Measurements from ENCODE around the gene ALG1. TPM values are rescaled to one million over a fixed set of nuclear protein-coding genes. Genes with fewer than 3 reads are reported as not detected.
A peak's percentile ranks its signal among the peaks of the same experiment; 100 is the strongest.
"Not testable (repeated sequence)": the region's sequence is repeated elsewhere in the genome, so short reads cannot be mapped to it uniquely, and the experiment has no call there.

ALG1 gene
- total and polyA plus RNA-seq, 5 donors from 2014 or later = 13.4 to 38.8 (median 34.0) TPM

DNA sequence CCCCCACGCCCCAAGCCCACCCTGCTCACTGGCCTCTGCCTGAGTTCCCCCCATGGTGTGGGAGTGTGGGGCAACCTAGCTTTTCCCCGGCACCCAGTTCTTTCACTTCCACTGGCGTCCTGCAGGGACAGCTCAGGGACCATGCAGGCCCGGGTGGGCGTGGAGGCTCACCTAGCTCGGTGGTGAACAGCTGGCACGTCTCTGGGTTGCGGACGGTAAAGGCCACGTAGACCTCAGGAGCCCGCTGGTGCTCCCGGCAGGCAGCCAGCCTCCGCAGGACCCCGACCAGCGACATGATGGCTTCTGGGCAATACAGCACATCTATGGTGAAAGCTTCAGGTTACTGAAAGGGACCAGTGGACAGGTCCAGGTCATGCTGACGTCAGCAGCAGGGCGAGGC, 17.3 kb downstream of the ALG1 start:
- not testable (repeated sequence) for H3K27ac ChIP-seq (ENCODE audit: insufficient read depth, low read length, poor library complexity, severe bottlenecking); H3K9me3 ChIP-seq (ENCODE audit: control insufficient read depth in 2 of 2, low read length in 2 of 2); H3K27ac Mint-ChIP-seq; H3K4me3 ChIP-seq (ENCODE audit: low read depth, low read length); ATAC-seq (ENCODE audit: low read depth in 2 of 2); DNase-seq; H3K27me3 ChIP-seq (ENCODE audit: control insufficient read depth, insufficient read depth, low read length); H3K27me3 Mint-ChIP-seq; H3K4me1 ChIP-seq (ENCODE audit: control insufficient read depth, insufficient read depth, low read length, poor library complexity, severe bottlenecking); H3K36me3 ChIP-seq (ENCODE audit: control insufficient read depth, insufficient read depth, low read length); H3K4me3 Mint-ChIP-seq; H3K9me3 Mint-ChIP-seq; H3K4me1 Mint-ChIP-seq
- peaks cover 24% of the 10 kb centered on the region for H3K36me3 Mint-ChIP-seq

DNA sequence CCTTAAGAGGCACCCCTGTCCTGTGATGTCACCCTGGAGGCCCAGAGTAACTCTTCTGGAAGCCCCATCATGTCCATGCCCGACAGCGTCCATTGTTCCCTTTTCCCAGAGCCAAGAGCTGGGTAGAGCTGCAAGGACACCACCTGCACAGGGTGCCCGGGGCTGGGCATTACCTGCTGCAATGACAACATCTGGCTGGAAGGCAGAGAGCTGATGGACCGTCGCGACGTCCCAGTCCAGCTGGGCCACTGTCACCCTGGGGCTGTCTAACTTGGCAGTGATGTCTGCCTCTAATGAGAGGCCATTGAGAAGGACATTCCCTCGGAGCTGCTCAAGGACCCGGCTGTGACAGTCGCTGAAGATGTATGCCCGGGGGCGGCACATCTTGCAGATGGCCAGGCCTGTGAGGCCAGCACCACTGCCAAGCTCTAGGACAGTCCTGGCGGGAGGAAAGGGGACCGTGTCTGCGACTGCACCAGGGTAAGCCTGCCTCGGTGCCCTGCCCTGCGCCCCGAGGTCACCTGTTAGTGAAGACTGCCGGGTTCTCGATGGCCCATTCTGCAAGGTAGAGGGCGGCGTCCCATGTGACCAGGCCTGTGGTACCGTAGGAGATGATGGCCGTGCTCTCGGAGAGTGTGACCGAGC, 18.4 kb downstream of the ALG1 start:
- H3K4me1 ChIP-seq (ENCODE audit: control insufficient read depth, insufficient read depth, low read length, poor library complexity, severe bottlenecking); H3K36me3 ChIP-seq (ENCODE audit: control insufficient read depth, insufficient read depth, low read length); DNase-seq; H3K4me3 Mint-ChIP-seq; H3K27me3 ChIP-seq (ENCODE audit: control insufficient read depth, insufficient read depth, low read length); H3K4me1 Mint-ChIP-seq; H3K9me3 ChIP-seq (ENCODE audit: control insufficient read depth in 2 of 2, low read length in 2 of 2); H3K4me3 ChIP-seq (ENCODE audit: low read depth, low read length); H3K27ac Mint-ChIP-seq; ATAC-seq (ENCODE audit: low read depth in 2 of 2); H3K27me3 Mint-ChIP-seq; H3K9me3 Mint-ChIP-seq; H3K27ac ChIP-seq (ENCODE audit: insufficient read depth, low read length, poor library complexity, severe bottlenecking): not testable (repeated sequence)
- peaks cover 14% of the 10 kb centered on the region for H3K36me3 Mint-ChIP-seq

DNA sequence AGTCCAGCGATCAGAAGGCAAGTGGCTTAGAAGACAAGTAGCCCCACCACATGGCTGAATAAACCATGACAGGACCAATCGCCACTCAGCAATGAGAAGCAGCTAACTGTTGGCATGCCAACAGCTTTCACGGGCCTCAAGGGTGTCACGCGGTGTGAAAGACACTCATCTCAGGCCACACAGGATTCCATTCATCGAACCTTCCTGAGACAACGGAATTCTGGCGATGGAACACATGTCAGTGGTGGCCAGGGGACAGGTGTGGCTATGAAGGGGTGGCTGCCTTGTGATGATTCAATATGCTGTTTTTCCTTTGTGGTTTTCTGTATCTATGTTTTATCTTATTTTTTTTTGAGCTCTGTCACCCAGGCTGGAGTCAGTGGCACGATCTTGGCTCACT, 18.9 kb downstream of the ALG1 start:
- H3K36me3 Mint-ChIP-seq; ATAC-seq (ENCODE audit: low read depth in 2 of 2); H3K9me3 Mint-ChIP-seq: not testable (repeated sequence)

DNA sequence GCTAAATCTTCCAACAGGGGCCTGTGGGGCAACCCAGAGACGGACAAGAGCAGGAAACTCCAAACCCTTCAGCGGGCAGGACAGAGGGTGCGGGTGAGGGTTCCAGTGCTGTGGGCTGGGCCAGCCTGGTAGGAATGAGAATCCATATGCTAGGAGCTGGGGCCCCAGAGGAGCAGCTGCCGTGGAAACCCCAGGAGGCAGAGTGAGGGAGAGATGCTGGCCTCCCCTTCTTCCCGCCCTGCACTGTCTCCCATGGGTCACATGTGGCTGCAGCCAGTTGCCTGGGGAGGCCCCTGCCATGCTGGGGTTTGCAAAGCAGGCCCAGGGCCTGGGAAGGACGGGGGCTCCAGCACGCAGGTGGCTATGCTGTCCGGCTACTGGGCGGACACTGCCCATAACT, 21.4 kb downstream of the ALG1 start:
- H3K4me3 ChIP-seq (ENCODE audit: low read depth, low read length); H3K36me3 Mint-ChIP-seq; H3K4me1 ChIP-seq (ENCODE audit: control insufficient read depth, insufficient read depth, low read length, poor library complexity, severe bottlenecking); H3K36me3 ChIP-seq (ENCODE audit: control insufficient read depth, insufficient read depth, low read length); DNase-seq; ATAC-seq (ENCODE audit: low read depth in 2 of 2); H3K4me3 Mint-ChIP-seq; H3K9me3 Mint-ChIP-seq; H3K27ac ChIP-seq (ENCODE audit: insufficient read depth, low read length, poor library complexity, severe bottlenecking); H3K27ac Mint-ChIP-seq; H3K27me3 Mint-ChIP-seq; H3K27me3 ChIP-seq (ENCODE audit: control insufficient read depth, insufficient read depth, low read length); H3K9me3 ChIP-seq (ENCODE audit: control insufficient read depth in 2 of 2, low read length in 2 of 2): not testable (repeated sequence)
- H3K4me1 Mint-ChIP-seq = peaks cover 6 to 22% (median 13%) of the 10 kb centered on the region in 4 donors

More for the DNA sequence above, 18.9 kb downstream of the ALG1 start:
- H3K4me1 ChIP-seq (ENCODE audit: control insufficient read depth, insufficient read depth, low read length, poor library complexity, severe bottlenecking); H3K4me3 ChIP-seq (ENCODE audit: low read depth, low read length); H3K27me3 Mint-ChIP-seq; H3K4me1 Mint-ChIP-seq; H3K27me3 ChIP-seq (ENCODE audit: control insufficient read depth, insufficient read depth, low read length); DNase-seq; H3K4me3 Mint-ChIP-seq; H3K27ac Mint-ChIP-seq; H3K36me3 ChIP-seq (ENCODE audit: control insufficient read depth, insufficient read depth, low read length); H3K9me3 ChIP-seq (ENCODE audit: control insufficient read depth in 2 of 2, low read length in 2 of 2); H3K27ac ChIP-seq (ENCODE audit: insufficient read depth, low read length, poor library complexity, severe bottlenecking): not testable (repeated sequence)

DNA sequence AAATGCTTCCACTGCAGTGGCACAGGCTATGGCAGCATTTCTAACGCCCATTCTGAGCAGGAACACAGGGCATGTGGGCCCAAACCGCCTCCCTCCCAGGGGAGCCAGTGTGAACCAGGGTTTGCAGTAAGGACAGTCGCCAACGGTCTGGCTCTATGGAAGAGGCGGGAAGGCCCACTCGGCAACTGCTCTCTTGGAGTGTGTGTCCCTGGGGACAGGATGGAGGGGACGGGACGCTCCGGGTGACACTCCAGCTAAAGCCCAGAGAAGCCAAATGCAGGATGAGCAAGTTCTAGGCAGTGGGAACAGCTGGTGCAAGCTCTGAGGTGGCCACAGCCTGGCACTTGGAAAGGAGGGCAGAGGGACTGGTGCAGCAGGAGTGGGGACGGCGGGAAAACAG, 22.1 kb downstream of the ALG1 start:
- not testable (repeated sequence) for ATAC-seq (ENCODE audit: low read depth in 2 of 2); H3K4me3 Mint-ChIP-seq; H3K27ac Mint-ChIP-seq; H3K9me3 ChIP-seq (ENCODE audit: control insufficient read depth in 2 of 2, low read length in 2 of 2); H3K27ac ChIP-seq (ENCODE audit: insufficient read depth, low read length, poor library complexity, severe bottlenecking); H3K27me3 Mint-ChIP-seq; H3K4me3 ChIP-seq (ENCODE audit: low read depth, low read length); DNase-seq; H3K36me3 ChIP-seq (ENCODE audit: control insufficient read depth, insufficient read depth, low read length); H3K9me3 Mint-ChIP-seq; H3K27me3 ChIP-seq (ENCODE audit: control insufficient read depth, insufficient read depth, low read length); H3K36me3 Mint-ChIP-seq; H3K4me1 ChIP-seq (ENCODE audit: control insufficient read depth, insufficient read depth, low read length, poor library complexity, severe bottlenecking)
- peaks cover 6 to 24% (median 14%) of the 10 kb centered on the region in 4 donors for H3K4me1 Mint-ChIP-seq

DNA sequence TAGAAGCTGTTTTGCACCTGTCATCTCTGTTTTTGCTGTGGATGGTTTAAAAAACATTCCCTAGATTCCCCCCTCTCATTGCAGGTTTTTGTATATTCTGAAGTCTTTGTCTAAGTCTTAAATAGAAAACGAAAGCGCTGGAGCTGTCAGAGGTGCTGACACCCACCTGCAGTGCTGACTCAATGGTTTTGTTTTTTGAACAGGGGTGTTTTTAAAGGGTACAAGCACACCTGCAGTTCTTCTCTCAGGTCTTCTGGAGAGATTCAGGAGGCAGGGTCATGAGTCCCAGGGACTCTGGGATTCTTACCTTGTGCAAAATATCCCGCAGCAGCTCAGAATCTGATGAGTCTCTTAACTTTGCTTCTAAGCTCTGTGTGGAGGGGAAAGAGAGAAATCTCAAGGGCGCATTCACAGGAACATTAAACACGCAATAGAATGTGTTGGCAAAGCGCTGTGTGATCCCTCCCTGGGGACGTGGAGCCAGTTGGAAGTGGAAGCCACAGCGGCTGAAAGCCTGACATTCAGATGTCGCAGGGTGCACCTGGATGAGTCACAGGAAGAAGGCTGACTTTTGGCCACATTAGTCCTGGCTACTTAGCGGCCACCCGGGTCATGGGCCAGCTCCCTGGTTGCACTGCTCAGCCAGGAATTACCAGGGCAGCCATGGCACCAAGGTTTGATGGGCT, 23.6 kb downstream of the ALG1 start:
- H3K36me3 Mint-ChIP-seq; H3K9me3 Mint-ChIP-seq; H3K27ac Mint-ChIP-seq; H3K4me1 ChIP-seq (ENCODE audit: control insufficient read depth, insufficient read depth, low read length, poor library complexity, severe bottlenecking); H3K27ac ChIP-seq (ENCODE audit: insufficient read depth, low read length, poor library complexity, severe bottlenecking); H3K36me3 ChIP-seq (ENCODE audit: control insufficient read depth, insufficient read depth, low read length); ATAC-seq (ENCODE audit: low read depth in 2 of 2); H3K27me3 ChIP-seq (ENCODE audit: control insufficient read depth, insufficient read depth, low read length); H3K27me3 Mint-ChIP-seq; H3K4me3 ChIP-seq (ENCODE audit: low read depth, low read length); H3K9me3 ChIP-seq (ENCODE audit: control insufficient read depth in 2 of 2, low read length in 2 of 2): not testable (repeated sequence)
- DNase-seq = peak in 1 of 3 donors; percentile 43
- Mint-ChIP-seq H3K4me1 (peaks cover 6 to 26% (median 17%) of the 10 kb centered on the region in 4 donors), H3K4me3 (peak overlapping the region in 3 of 4 donors; percentile 35 to 82 (median 40))

DNA sequence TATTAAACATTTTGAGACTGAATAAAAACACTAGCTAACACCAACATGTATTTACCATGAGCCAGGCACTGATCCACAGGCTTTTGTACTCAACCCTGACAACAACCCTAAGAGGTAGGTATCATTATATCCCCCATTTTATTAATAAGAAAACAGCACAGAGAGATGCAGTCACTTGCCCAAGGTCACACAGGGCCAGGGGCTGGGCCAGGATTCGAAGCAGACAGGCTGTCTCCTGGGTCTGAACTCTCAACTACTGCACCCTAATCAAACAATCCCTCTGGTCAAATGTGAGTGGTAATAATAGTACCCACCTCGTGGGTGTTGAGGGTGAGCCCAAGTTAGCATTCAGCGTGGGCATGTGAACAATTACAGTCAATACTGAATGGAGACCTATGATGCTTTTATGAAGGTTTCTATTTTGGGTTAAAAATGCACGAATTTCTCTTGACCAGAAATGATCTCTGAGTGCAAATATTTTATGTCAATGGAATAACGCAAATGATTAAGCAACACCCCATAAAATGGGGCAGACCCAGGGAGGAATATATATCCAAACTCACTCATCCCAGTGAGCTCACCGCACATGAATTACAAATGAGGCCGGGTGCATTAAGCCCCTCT, 24.9 kb downstream of the ALG1 start:
- peak overlapping the region; percentile 88 for H3K27ac ChIP-seq (ENCODE audit: insufficient read depth, low read length, poor library complexity, severe bottlenecking)
- not testable (repeated sequence) for H3K4me1 ChIP-seq (ENCODE audit: control insufficient read depth, insufficient read depth, low read length, poor library complexity, severe bottlenecking); DNase-seq; H3K27me3 ChIP-seq (ENCODE audit: control insufficient read depth, insufficient read depth, low read length); H3K9me3 Mint-ChIP-seq; ATAC-seq (ENCODE audit: low read depth in 2 of 2); H3K36me3 Mint-ChIP-seq; H3K27me3 Mint-ChIP-seq; H3K36me3 ChIP-seq (ENCODE audit: control insufficient read depth, insufficient read depth, low read length); H3K4me3 ChIP-seq (ENCODE audit: low read depth, low read length); H3K9me3 ChIP-seq (ENCODE audit: control insufficient read depth in 2 of 2, low read length in 2 of 2)
- peaks cover 6 to 26% (median 17%) of the 10 kb centered on the region in 4 donors for H3K4me1 Mint-ChIP-seq
- H3K27ac Mint-ChIP-seq = peak overlapping the region; percentile 53 to 94 (median 91)
- H3K4me3 Mint-ChIP-seq = peak overlapping the region; percentile 91 to 98 (median 94)

DNA sequence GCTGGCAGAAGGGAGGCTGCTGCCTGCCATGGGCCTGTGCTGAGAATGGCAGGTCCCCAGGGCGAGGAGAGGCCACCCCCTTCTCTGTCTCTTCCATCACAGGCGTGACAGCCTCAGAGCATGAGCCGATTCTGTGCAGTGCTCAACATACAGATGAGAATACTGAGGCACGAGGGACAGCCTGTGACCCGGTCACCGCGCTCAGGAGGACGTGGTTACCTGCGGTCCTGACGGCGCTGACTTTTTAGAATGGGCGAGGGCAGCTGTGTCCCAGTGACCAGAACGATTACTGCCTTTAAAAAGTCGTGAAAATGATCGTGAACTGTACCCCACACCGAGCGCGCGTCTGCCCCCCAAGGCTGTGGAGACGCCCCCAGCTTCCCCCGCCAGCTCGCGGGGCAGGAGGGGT, 25.4 kb downstream of the ALG1 start:
- H3K36me3 ChIP-seq (ENCODE audit: control insufficient read depth, insufficient read depth, low read length); H3K9me3 Mint-ChIP-seq; H3K27me3 Mint-ChIP-seq; H3K4me3 ChIP-seq (ENCODE audit: low read depth, low read length); H3K9me3 ChIP-seq (ENCODE audit: control insufficient read depth in 2 of 2, low read length in 2 of 2); ATAC-seq (ENCODE audit: low read depth in 2 of 2); H3K4me1 ChIP-seq (ENCODE audit: control insufficient read depth, insufficient read depth, low read length, poor library complexity, severe bottlenecking); H3K27me3 ChIP-seq (ENCODE audit: control insufficient read depth, insufficient read depth, low read length); H3K36me3 Mint-ChIP-seq: not testable (repeated sequence)
- peak overlapping the region; percentile 88 for H3K27ac ChIP-seq (ENCODE audit: insufficient read depth, low read length, poor library complexity, severe bottlenecking)
- peak overlapping the region; percentile 53 to 94 (median 91) for H3K27ac Mint-ChIP-seq
- H3K4me1 Mint-ChIP-seq = peaks cover 6 to 24% (median 15%) of the 10 kb centered on the region in 4 donors
- peak; percentile 21 to 52 (median 45) for DNase-seq
- peak overlapping the region; percentile 91 to 98 (median 94) for H3K4me3 Mint-ChIP-seq

All from CD4-positive, CD25-positive, alpha-beta regulatory T cell (primary cell).